ENCODE results near the gene BANP. TPM values are rescaled to one million over a fixed set of nuclear protein-coding genes. Genes with fewer than 3 reads are reported as not detected.
"Not testable (repeated sequence)": the region's sequence is repeated elsewhere in the genome, so short reads cannot be mapped to it uniquely, and the experiment has no call there.

Gene BANP
- total and polyA plus RNA-seq, 2 donors, result 27.0 to 29.7 TPM

GRCh38 chr16:88089071-88089470, 137.8 kb downstream of the BANP start:
- not testable (repeated sequence) for H3K4me3 ChIP-seq (ENCODE audit: low read length in 2 of 2); H3K27ac ChIP-seq (ENCODE audit: low read depth in 1 of 2, low read length in 1 of 2); H3K27me3 ChIP-seq (ENCODE audit: control insufficient read depth in 2 of 2, insufficient read depth in 1 of 2, low read length in 1 of 2); DNase-seq (ENCODE audit: low read depth in 6 of 9, low spot score in 9 of 9); H3K36me3 ChIP-seq (ENCODE audit: control insufficient read depth in 2 of 2, insufficient read depth in 2 of 2, low read length in 1 of 2); H3K9me3 ChIP-seq (ENCODE audit: control insufficient read depth in 2 of 2, insufficient read depth in 1 of 2, low read length in 1 of 2); H3K4me1 ChIP-seq (ENCODE audit: control insufficient read depth in 2 of 2, insufficient read depth in 2 of 2, low read length in 2 of 2)
- 96% methylated on average over 15 of the region's 15 CpGs for WGBS

DNA sequence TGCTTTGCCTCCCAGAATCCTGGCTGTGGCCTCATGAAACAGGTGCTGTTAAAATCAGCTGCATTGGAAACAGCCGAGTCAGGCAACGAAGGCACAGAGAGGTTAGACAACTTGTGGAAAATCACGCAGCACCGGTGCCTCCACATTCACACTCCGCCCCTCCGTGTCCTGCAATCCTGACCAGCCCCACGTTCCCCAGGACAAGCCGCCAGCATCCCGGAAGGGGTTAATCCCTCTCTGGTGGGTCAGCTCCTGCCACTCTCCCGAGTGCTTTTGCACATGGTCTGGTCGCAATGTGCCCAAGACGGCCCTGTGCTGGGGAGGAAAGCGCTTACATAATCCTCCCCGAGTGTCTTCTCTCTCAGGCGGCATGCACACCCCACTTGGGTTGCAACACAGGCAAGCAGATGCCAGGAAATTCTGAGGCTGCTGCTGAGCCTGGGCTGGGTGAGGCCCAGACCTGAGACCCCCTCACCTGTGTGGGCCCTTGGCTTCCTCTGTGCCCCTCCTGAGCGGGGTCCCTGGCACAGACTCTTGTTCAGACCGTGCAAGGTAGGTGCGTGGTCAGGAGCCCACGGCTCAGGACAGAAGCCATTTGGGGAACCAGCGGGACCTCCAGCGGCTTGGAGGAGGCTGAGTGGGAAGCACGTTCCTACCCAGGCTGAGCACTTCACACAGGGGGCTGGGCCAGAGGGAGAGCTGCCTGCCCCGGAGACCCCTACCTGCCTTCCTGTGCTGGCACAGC, 138.6 kb downstream of the BANP start:
- H3K9me3 ChIP-seq (ENCODE audit: control insufficient read depth in 2 of 2, insufficient read depth in 1 of 2, low read length in 1 of 2); H3K36me3 ChIP-seq (ENCODE audit: control insufficient read depth in 2 of 2, insufficient read depth in 2 of 2, low read length in 1 of 2); H3K4me1 ChIP-seq (ENCODE audit: control insufficient read depth in 2 of 2, insufficient read depth in 2 of 2, low read length in 2 of 2); H3K4me3 ChIP-seq (ENCODE audit: low read length in 2 of 2); DNase-seq (ENCODE audit: low read depth in 6 of 9, low spot score in 9 of 9); H3K27me3 ChIP-seq (ENCODE audit: control insufficient read depth in 2 of 2, insufficient read depth in 1 of 2, low read length in 1 of 2); H3K27ac ChIP-seq (ENCODE audit: low read depth in 1 of 2, low read length in 1 of 2): not testable (repeated sequence)
- 83% methylated on average over 23 of the region's 23 CpGs for WGBS

- not testable (repeated sequence) for H3K9me3 ChIP-seq (ENCODE audit: control insufficient read depth in 2 of 2, insufficient read depth in 1 of 2, low read length in 1 of 2); H3K4me1 ChIP-seq (ENCODE audit: control insufficient read depth in 2 of 2, insufficient read depth in 2 of 2, low read length in 2 of 2); DNase-seq (ENCODE audit: low read depth in 6 of 9, low spot score in 9 of 9); H3K36me3 ChIP-seq (ENCODE audit: control insufficient read depth in 2 of 2, insufficient read depth in 2 of 2, low read length in 1 of 2); H3K27ac ChIP-seq (ENCODE audit: low read depth in 1 of 2, low read length in 1 of 2); H3K4me3 ChIP-seq (ENCODE audit: low read length in 2 of 2); H3K27me3 ChIP-seq (ENCODE audit: control insufficient read depth in 2 of 2, insufficient read depth in 1 of 2, low read length in 1 of 2)
- WGBS, result 74% methylated on average over 38 of the region's 38 CpGs
Measured at GRCh38 chr16:88090377-88091175, 139.3 kb downstream of the BANP start.

- not testable (repeated sequence) for H3K9me3 ChIP-seq (ENCODE audit: control insufficient read depth in 2 of 2, insufficient read depth in 1 of 2, low read length in 1 of 2); DNase-seq (ENCODE audit: low read depth in 6 of 9, low spot score in 9 of 9); H3K4me3 ChIP-seq (ENCODE audit: low read length in 2 of 2); H3K36me3 ChIP-seq (ENCODE audit: control insufficient read depth in 2 of 2, insufficient read depth in 2 of 2, low read length in 1 of 2); H3K27ac ChIP-seq (ENCODE audit: low read depth in 1 of 2, low read length in 1 of 2); H3K4me1 ChIP-seq (ENCODE audit: control insufficient read depth in 2 of 2, insufficient read depth in 2 of 2, low read length in 2 of 2); H3K27me3 ChIP-seq (ENCODE audit: control insufficient read depth in 2 of 2, insufficient read depth in 1 of 2, low read length in 1 of 2)
- 89% methylated on average over 35 of the region's 35 CpGs for WGBS
Measured at GRCh38 chr16:88091221-88091971, 140.2 kb downstream of the BANP start.

DNA sequence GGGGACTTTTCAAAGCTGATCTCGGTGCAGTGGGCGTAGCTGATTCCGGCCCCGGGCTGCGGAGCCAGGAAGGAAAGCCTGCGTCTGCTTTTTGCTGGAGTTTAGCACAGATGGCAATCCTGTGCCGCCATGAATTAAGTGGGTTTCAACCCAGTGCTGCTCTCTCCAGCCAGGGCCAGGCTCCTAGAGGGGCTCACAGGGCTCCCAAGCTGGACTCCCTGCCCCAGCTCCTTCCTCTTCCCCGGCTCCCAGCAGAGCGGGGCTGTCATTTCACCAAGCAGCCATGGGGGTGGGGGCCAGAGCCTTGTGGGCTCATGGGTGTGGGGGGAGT, 140.7 kb downstream of the BANP start:
- H3K27me3 ChIP-seq (ENCODE audit: control insufficient read depth in 2 of 2, insufficient read depth in 1 of 2, low read length in 1 of 2); H3K4me3 ChIP-seq (ENCODE audit: low read length in 2 of 2); H3K27ac ChIP-seq (ENCODE audit: low read depth in 1 of 2, low read length in 1 of 2); H3K9me3 ChIP-seq (ENCODE audit: control insufficient read depth in 2 of 2, insufficient read depth in 1 of 2, low read length in 1 of 2); H3K4me1 ChIP-seq (ENCODE audit: control insufficient read depth in 2 of 2, insufficient read depth in 2 of 2, low read length in 2 of 2); DNase-seq (ENCODE audit: low read depth in 6 of 9, low spot score in 9 of 9); H3K36me3 ChIP-seq (ENCODE audit: control insufficient read depth in 2 of 2, insufficient read depth in 2 of 2, low read length in 1 of 2): not testable (repeated sequence)
- WGBS, result 47% methylated on average over 9 of the region's 9 CpGs

DNA sequence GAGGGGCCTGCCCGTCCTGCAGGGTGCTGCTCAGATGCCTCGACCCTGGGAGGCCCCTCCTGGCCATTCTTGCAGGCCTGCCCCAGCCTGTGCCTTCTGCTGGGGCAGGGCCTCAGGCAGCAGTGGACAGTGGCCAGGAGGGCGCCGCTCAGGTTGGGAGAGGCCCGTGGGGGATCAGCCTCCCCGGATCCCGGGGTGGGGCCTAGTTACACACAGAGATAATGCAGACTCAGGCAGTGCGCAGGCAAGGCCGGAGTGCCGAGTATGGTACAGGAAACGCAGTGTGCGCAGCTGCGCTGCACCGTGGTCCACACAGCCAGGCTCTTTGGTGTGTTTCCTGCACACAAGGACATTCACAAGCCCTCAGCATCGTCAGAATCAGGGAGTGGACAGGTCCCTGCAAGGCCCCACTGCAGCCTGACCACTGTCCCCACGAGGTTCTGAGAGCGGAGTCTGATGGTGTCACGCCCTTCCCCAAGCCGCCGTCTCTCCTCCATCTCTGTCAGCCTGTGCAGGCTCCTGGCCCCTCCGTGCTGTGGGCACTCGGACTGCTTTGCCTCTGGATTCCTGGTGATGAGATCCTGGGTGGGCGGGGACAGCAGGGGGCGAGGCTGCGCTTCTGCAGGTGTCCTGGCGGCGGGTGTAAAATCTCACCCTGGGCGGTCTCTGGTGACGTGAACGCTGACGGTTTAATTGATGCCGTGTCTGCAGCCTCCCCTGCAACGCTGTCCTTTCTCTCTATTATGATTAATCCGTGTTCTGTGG, 141.7 kb downstream of the BANP start:
- H3K36me3 ChIP-seq (ENCODE audit: control insufficient read depth in 2 of 2, insufficient read depth in 2 of 2, low read length in 1 of 2); H3K27me3 ChIP-seq (ENCODE audit: control insufficient read depth in 2 of 2, insufficient read depth in 1 of 2, low read length in 1 of 2); H3K4me1 ChIP-seq (ENCODE audit: control insufficient read depth in 2 of 2, insufficient read depth in 2 of 2, low read length in 2 of 2); H3K4me3 ChIP-seq (ENCODE audit: low read length in 2 of 2); DNase-seq (ENCODE audit: low read depth in 6 of 9, low spot score in 9 of 9); H3K27ac ChIP-seq (ENCODE audit: low read depth in 1 of 2, low read length in 1 of 2); H3K9me3 ChIP-seq (ENCODE audit: control insufficient read depth in 2 of 2, insufficient read depth in 1 of 2, low read length in 1 of 2): not testable (repeated sequence)
- WGBS, result 92% methylated on average over 30 of the region's 34 CpGs

DNA sequence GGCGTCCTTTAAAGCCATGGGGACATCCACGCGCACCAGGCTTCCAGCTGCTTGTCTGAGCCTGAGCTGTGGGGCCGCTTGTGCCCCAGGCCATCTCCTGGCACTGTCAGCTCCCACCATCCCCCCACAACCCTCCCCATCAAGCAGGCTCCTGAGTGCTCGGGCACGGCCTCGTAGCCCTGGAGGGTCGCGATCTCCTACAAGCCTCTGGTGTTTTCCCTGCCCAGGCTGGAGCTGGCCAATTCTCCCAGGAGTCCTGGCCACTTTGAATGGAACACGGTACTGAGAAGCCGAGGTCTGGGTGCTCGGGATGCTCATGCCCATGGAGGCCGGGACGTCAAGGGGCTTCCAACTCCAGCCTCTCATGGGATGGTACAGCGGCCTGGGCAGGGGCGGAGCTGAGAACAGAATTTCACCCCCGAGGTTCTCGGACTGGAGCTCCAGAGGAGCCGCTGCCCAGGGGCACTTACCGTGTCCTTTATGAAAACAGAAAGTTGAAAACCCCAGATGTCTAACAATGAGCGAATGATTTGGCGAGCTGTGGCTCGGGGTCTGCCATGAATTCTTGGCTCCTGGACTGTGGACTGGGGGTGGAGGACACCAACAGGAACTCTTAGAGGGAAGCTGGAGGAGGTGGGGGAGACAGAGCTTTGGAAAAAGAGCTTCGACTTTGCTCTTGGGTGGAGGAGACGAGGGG, 142.5 kb downstream of the BANP start:
- H3K36me3 ChIP-seq (ENCODE audit: control insufficient read depth in 2 of 2, insufficient read depth in 2 of 2, low read length in 1 of 2); DNase-seq (ENCODE audit: low read depth in 6 of 9, low spot score in 9 of 9); H3K4me1 ChIP-seq (ENCODE audit: control insufficient read depth in 2 of 2, insufficient read depth in 2 of 2, low read length in 2 of 2); H3K9me3 ChIP-seq (ENCODE audit: control insufficient read depth in 2 of 2, insufficient read depth in 1 of 2, low read length in 1 of 2); H3K27me3 ChIP-seq (ENCODE audit: control insufficient read depth in 2 of 2, insufficient read depth in 1 of 2, low read length in 1 of 2); H3K4me3 ChIP-seq (ENCODE audit: low read length in 2 of 2); H3K27ac ChIP-seq (ENCODE audit: low read depth in 1 of 2, low read length in 1 of 2): not testable (repeated sequence)
- WGBS, result 93% methylated on average over 22 of the region's 25 CpGs

DNA sequence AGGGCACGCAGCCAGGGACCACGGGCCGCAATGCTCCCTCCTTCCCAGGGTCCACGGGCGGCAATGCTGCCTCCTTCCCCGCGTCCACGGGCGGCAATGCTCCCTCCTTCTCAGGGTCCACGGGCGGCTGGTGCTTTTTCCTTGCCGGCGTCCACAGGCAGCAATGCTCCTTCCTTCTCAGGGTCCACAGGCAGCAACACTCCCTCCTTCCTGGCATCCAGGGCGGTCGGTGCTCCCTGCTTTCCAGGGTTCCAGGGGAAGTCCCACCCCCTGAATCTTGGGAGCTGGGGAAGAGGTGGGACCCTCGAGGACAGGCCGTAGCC, 143.0 kb downstream of the BANP start:
- 94% methylated on average over 17 of the region's 17 CpGs for WGBS
- H3K4me3 ChIP-seq (ENCODE audit: low read length in 2 of 2), result not testable (repeated sequence)

More for the DNA sequence above, 143.0 kb downstream of the BANP start:
- not testable (repeated sequence) for H3K27me3 ChIP-seq (ENCODE audit: control insufficient read depth in 2 of 2, insufficient read depth in 1 of 2, low read length in 1 of 2); H3K36me3 ChIP-seq (ENCODE audit: control insufficient read depth in 2 of 2, insufficient read depth in 2 of 2, low read length in 1 of 2); H3K4me1 ChIP-seq (ENCODE audit: control insufficient read depth in 2 of 2, insufficient read depth in 2 of 2, low read length in 2 of 2); H3K9me3 ChIP-seq (ENCODE audit: control insufficient read depth in 2 of 2, insufficient read depth in 1 of 2, low read length in 1 of 2); H3K27ac ChIP-seq (ENCODE audit: low read depth in 1 of 2, low read length in 1 of 2); DNase-seq (ENCODE audit: low read depth in 6 of 9, low spot score in 9 of 9)
